ENCODE measurements around the gene COQ5.

DNA sequence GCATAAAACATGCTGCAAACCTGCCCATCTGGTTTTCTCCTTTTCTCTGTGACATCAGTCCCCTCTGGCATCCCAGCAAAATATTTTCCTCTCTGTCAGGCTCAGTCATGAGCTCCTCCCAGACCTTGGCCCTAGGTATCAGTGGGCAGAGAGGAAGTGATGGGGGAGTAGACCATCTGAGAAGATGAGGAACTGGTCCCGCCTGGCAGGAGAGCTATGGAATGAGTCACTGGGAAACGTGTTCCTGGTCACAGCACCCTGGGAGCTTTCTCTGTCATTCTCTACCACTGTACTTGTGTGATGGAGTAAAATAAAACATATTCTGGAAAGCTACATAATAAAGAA lies 54.4 kb downstream of the COQ5 start:
- TF ChIP-seq CTCF (optimal IDR thresholded peaks at IDR 0.05 in 1 of 3, IDR thresholded peaks at IDR 0.05 in 1 of 3, conservative IDR thresholded peaks at IDR 0.05 in 1 of 3; ENCODE audit: extremely low read depth in 1 of 3, insufficient read depth in 2 of 3, low read length in 3 of 3) (no peak), EZH2 (IDR thresholded peaks at IDR 0.05; ENCODE audit: low read length) (no peak)
